Heart left ventricle (tissue), 16 donors: Measurements from ENCODE around the gene GPR37. TPM values are rescaled to one million over a fixed set of nuclear protein-coding genes. Genes with fewer than 3 reads are reported as not detected.

Experiments used
- ATAC-seq, 4 donors: fragments of 200-7000 bp; cut with Tn5 transposase; one replicate each; pipeline ENCODE4 v1.9.1; 2020 to 2022; ENCODE audit warnings: moderate library complexity in 4 of 4, mild to moderate bottlenecking in 3 of 4, moderate number of reproducible peaks in 1 of 4
- DNase-seq, 5 donors: peaks; one replicate each; pipeline ENCODE4 v3.0.0-alpha.2; 2020
- H3K27ac ChIP-seq, 12 donors: fragments of 200-600 bp; sonication (generic) in 4 of 12; one replicate each; pipeline versions ENCODE4 v1.5.0 to v1.8.0; 2016 to 2022; ENCODE audit warnings: mild to moderate bottlenecking in 2 of 12
- H3K27me3 ChIP-seq, 9 donors: fragments of 200-600 bp; sonication (generic) in 2 of 9; one replicate each; pipeline versions ENCODE4 v1.5.1 to v1.8.0; 2016 to 2022; ENCODE audit warnings: mild to moderate bottlenecking in 3 of 9
- H3K36me3 ChIP-seq, 9 donors: fragments of 200-600 bp; sonication (generic) in 2 of 9; one replicate each; pipeline versions ENCODE4 v1.5.0 to v1.8.0; 2018 to 2022; ENCODE audit warnings: mild to moderate bottlenecking in 2 of 9
- H3K4me1 ChIP-seq, 12 donors: fragments of 200-600 bp; sonication (generic) in 4 of 12; one replicate each; pipeline versions ENCODE4 v1.5.0 to v1.8.0; 2016 to 2022; ENCODE audit warnings: mild to moderate bottlenecking in 3 of 12
- H3K4me3 ChIP-seq, 12 donors: fragments of 200-600 bp; sonication (generic) in 4 of 12; one replicate each; pipeline versions ENCODE4 v1.5.0 to v1.8.0; 2017 to 2022; ENCODE audit warnings: mild to moderate bottlenecking in 9 of 12, moderate library complexity in 4 of 12
- H3K9me3 ChIP-seq, 12 donors: fragments of 200-600 bp; sonication (generic) in 4 of 12; one replicate each; pipeline versions ENCODE4 v1.5.0 to v1.8.0; 2016 to 2022; ENCODE audit warnings: mild to moderate bottlenecking in 1 of 12
- POLR2A ChIP-seq, 2 donors: fragments of 450-650 bp; IDR thresholded peaks; one replicate each; pipeline ENCODE4 v1.6.1; 2017; ENCODE audit warnings: antibody characterized with exemption in 2 of 2, mild to moderate bottlenecking in 2 of 2, moderate library complexity in 2 of 2
- WGBS, 4 donors: extraction: QIAGEN DNeasy Blood & Tissue Kit in 2 of 4; methylation state at CpG; one replicate each; pipeline versions ENCODE4 v1.1.5 to v1.1.7; 2013 to 2018; 5-methylcytosine and 5-hydroxymethylcytosine counted together
- intact Hi-C, 10 donors: fragments of 100-400 bp; cut with DNase I; formaldehyde crosslinking; loops; one replicate each; pipeline versions ENCODE4 v1.11.1 to v1.14.2; 2022
- polyA plus RNA-seq, 2 donors: library from polyadenylated mRNA; stranded (reverse); fragments of 200-250 nt; gene quantifications; one replicate each; pipeline ENCODE4 v1.2.3, GENCODE V29; 2013
- total RNA-seq, 9 donors: library from RNA; depleted of rRNA in 2 of 9; stranded (reverse); fragments of >200 nt in 2 of 9; fragmentation: NEBNext Ultra II Directional in 3 of 9; extraction: Animal tissue kit (Norgen Biotek cat#: 25700) in 3 of 9; gene quantifications; one replicate each; pipeline versions ENCODE4 v1.1.0 to v1.2.4, GENCODE V29; 2016 to 2023
- TF ChIP-seq, protein P1 (sequence below), 12 donors: fragments of 200-600 bp; sonication (generic) in 4 of 12; IDR thresholded peaks; one replicate each; pipeline versions ENCODE4 v1.5.0 to v1.8.0; 2018 to 2022; ENCODE audit warnings: antibody characterized with exemption in 12 of 12, mild to moderate bottlenecking in 5 of 12
- donor health status: ischemic (EF 13 %, LVEDD 7.1; RV severe dilation, severe dysfunction).
- donor health status: healthy with polysubstance abuse.
- donor health status: DM: no; HTN: yes; CAD: no.
- donor health status: DM: no; HTN: no; CAD: no.
- donor health status: ischemic (EF 25% LVEDD 6.9; RV normal size, moderate dysfunction).
- donor health status: ischemic (EF 25% LVEDD 5.7; RV mildly dilated, moderate dysfunction).
- donor health status: healthy.
- donor health status: DM: yes; HTN: yes; CAD: no.
- donor health status: ischemic (EF 35%, LVEDD 5.7; RV mildly dilated, moderate dysfunction).
- donor health status: nonischemic (EF 11% LVEDD 7.7; RV severe dilation, severe dysfunction).
- donor health status: DM: yes; HTN: yes; CAD: no.
- donor health status: PGD.
- donor health status: ischemic (EF 29% LVEDD 5.4; RV normal size, mild dysfunction).
- donor health status: nonischemic (EF 23%, LVEDD 6.1; RV moderate dilation, normal function).

Gene GPR37
- total and polyA plus RNA-seq, 11 donors = 0.01 to 0.48 (median 0.25) TPM; not detected in 8

DNA sequence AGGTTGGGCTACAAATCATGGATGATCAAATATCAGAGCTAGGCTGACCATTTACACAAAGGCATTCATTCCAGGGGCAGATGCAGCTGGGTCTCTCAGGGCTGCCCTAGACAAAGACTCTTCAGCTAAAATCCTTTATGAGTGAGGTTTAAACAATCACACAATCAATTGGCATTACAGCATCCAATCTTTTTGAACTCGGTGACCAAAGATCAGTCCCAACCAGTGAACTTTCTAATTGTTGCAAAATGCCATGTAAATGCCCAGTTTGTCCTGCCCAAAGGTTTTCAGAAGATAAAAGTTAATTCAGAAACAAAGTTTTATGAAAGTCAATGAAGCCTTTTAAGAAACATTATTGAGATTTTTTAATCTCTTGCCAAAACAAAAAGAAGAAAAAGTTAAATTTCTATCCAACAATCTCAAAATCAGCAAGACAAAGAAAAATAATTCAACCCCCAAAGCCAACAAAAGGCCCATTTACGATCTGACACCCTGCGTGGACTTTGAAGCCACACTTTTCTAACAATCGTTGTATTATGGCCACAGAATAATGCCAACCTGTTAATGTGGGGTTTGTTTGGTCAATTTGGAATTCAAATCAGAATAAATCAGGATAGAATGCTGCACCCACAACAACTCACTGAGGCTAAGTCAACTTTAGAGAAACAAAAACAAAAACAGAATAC lies 40.9 kb downstream of the GPR37 start:
- Histone ChIP-seq H3K27ac (no peak overlapping the region), H3K9me3 (no peaks in the 10 kb centered on the region), H3K36me3 (no peaks in the 10 kb centered on the region), H3K4me1 (no peaks in the 10 kb centered on the region), H3K4me3 (no peak overlapping the region), H3K27me3 (no peaks in the 10 kb centered on the region)
- intact Hi-C loops = no loop called here
- DNase-seq (no peak), ATAC-seq (no peak)
- no peak for TF ChIP-seq POLR2A (IDR thresholded peaks at IDR 0.05)
- TF ChIP-seq, protein P1, sequence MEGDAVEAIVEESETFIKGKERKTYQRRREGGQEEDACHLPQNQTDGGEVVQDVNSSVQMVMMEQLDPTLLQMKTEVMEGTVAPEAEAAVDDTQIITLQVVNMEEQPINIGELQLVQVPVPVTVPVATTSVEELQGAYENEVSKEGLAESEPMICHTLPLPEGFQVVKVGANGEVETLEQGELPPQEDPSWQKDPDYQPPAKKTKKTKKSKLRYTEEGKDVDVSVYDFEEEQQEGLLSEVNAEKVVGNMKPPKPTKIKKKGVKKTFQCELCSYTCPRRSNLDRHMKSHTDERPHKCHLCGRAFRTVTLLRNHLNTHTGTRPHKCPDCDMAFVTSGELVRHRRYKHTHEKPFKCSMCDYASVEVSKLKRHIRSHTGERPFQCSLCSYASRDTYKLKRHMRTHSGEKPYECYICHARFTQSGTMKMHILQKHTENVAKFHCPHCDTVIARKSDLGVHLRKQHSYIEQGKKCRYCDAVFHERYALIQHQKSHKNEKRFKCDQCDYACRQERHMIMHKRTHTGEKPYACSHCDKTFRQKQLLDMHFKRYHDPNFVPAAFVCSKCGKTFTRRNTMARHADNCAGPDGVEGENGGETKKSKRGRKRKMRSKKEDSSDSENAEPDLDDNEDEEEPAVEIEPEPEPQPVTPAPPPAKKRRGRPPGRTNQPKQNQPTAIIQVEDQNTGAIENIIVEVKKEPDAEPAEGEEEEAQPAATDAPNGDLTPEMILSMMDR (IDR thresholded peaks at IDR 0.05) = no peak
- 57 to 73% (median 72%) methylated on average over 4 of the region's 4 CpGs for WGBS, 4 donors

DNA sequence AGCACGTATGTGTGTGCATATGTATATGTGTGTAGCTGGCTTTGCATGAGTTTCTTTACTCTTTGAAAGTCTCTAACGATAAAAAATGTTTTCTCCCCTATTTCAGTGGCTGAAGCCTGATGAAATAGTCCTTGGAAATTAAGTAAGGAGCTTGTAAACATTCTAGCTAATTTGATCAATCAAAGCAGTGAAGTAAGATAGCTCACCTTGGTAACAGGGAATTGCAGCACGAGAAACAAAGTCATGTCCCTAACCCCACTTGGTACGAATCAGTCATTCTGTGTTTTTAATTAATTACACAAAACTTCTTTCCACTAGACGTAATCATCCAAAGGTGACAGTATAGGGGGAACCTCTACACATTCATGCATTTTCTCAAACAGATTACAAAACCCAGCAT lies 41.5 kb downstream of the GPR37 start:
- intact Hi-C loops = no loop called here
- Histone ChIP-seq H3K9me3 (no peaks in the 10 kb centered on the region), H3K36me3 (no peaks in the 10 kb centered on the region), H3K4me3 (no peak overlapping the region), H3K27me3 (no peaks in the 10 kb centered on the region), H3K27ac (no peak overlapping the region), H3K4me1 (no peaks in the 10 kb centered on the region)
- 66 to 82% (median 76%) methylated on average over 5 of the region's 5 CpGs for WGBS, 4 donors
- DNase-seq (no peak), ATAC-seq (no peak)
- no peak for TF ChIP-seq POLR2A (IDR thresholded peaks at IDR 0.05)
- TF ChIP-seq, protein P1 (IDR thresholded peaks at IDR 0.05) = no peak

DNA sequence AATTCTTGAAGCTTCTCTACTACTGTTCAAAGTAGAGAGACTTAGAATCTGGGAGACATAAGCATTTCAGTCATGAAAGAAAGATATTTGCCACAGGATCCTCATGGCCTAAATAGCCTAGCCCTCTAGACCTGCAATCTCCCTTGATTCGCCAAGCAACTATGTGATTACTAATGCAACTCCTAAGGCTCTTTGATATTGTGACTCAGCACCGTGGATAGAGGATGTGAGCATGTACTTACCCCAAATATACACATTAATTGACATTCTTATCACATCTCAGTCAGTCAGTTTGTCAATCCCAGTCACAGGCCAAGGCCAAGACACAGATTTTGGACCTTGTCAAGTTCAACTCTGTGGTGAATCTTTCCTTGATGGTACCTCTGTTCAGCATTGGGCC lies 42.6 kb downstream of the GPR37 start:
- TF ChIP-seq, protein P1 (IDR thresholded peaks at IDR 0.05) = no peak
- no peak for TF ChIP-seq POLR2A (IDR thresholded peaks at IDR 0.05)
- intact Hi-C loops = no loop called here
- H3K36me3 ChIP-seq = no peaks in the 10 kb centered on the region
- whole genome bisulfite sequencing, 4 donors = 49 to 60% (median 55%) methylated on average over 2 of the region's 2 CpGs
- ATAC-seq (no peak), DNase-seq (no peak)
- H3K27ac ChIP-seq = no peak overlapping the region
- no peaks in the 10 kb centered on the region for H3K4me1 ChIP-seq
- no peak overlapping the region for H3K4me3 ChIP-seq
- no peaks in the 10 kb centered on the region for H3K9me3 ChIP-seq
- no peaks in the 10 kb centered on the region for H3K27me3 ChIP-seq

DNA sequence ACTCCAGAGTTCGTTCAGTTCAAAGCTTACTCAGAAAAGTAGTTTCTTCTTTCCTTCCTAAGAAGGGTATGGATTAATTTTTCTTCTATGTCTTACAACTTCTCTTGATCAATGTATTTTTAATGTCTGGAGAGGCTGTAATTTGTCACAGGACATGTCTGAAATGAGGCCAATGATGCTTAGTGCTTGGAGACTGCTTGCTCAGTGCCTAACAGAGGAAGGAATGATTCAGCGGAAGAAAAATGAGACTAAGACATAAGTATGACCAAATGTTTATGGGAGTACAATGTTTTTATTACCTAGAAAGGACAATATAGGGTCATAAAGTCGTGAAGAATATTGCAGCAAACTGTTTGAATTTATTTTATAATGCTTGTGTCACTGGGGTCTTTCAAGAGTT lies 43.3 kb downstream of the GPR37 start:
- no peak for DNase-seq
- no peak overlapping the region for H3K4me3 ChIP-seq
- H3K9me3 ChIP-seq = no peaks in the 10 kb centered on the region
- H3K27me3 ChIP-seq = no peaks in the 10 kb centered on the region
- WGBS, 4 donors = 71 to 73% (median 72%) methylated on average over 3 of the region's 3 CpGs
- intact Hi-C loops = no loop called here
- TF ChIP-seq, protein P1 (IDR thresholded peaks at IDR 0.05) = no peak
- no peak for TF ChIP-seq POLR2A (IDR thresholded peaks at IDR 0.05)
- H3K27ac ChIP-seq = no peak overlapping the region
- no peaks in the 10 kb centered on the region for H3K4me1 ChIP-seq
- no peaks in the 10 kb centered on the region for H3K36me3 ChIP-seq
- no peak for ATAC-seq
